CD4-positive, alpha-beta T cell treated with Interleukin-1 beta for 1 hour (primary cell): ENCODE results near the gene MYO7A.

Source experiments
- DNase-seq, 2 donors: peaks; one replicate each; pipeline ENCODE4 v3.0.0-alpha.2; 2020 to 2022

Gene MYO7A

DNA sequence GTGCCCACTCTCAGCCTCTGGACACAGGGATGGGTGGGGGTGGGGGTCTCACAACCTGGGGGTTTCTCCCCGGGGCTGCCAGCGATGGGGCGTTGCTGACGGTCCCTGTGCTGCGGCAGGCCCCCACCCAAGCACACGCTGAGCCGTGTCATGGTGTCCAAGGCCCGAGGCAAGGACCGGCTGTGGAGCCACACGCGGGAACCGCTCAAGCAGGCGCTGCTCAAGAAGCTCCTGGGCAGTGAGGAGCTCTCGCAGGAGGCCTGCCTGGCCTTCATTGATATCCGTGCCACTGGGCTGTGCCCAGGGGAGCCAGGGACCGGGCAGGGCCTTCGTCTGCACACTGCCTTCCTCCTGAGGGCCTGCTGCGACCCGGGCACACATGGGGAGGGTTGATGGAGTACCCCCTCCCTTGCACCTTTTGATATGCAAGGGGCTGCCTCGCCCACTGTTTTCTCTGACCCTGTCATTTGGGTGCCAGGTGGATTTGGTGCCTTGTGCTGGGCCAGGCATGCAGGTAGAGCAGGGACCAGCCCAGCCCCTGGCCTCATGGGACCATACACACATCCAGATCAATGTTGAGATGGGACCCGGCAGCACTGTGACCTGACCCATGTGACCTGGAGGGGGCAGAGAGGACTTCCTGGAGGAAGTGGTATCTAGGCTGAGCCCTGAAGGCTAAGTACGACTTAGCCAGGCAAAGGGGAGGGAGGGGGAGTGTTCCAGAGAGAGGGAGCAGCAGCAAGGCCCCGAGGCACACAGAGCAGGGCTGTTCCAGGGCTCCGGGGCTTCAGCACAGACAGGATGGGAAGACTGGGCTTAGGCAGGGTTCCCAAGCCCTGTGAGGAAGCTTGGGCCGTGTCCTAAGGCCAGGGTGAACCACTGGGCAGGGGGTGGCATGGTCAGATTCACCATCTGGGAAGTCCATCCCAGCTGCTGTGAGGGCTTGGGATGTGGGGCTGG is 75.2 kb downstream of the MYO7A start:
- DNase-seq: no peak

DNA sequence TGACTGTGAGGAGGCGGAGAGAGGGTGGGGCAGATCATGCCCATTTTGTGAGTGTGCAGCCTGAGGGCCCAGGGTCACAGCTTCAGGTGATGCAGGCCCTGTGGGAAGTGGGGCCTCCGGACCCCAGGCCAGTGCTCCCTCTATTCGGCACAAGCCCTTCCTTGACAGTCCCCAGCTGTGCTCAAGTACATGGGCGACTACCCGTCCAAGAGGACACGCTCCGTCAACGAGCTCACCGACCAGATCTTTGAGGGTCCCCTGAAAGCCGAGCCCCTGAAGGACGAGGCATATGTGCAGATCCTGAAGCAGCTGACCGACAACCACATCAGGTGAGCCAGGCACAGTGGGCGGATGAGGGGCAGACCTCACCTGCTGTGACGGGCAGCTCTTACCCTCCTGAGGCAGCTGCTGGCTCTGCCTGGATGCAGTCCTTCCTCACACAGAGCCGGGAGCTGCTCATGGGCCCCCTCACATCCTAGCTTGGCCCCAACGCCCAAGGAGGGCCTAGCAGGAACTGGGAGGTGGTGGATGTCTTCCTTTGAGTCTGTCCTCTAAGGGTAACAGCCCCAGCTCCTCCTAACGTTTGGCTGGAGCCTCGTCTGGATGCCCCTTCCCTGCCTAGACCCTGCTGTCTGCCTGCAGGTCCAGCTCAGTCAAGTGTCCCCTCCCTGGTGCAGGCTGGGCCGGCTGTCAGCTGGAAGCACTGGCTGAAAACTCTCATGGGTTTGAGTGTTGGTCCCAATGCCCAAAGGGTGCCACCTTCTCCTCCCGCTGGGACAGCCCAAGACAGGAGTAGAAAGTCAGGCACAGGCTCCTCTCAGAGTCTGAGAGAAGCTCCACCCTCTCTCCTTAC is 76.1 kb downstream of the MYO7A start:
- DNase-seq: no peak

DNA sequence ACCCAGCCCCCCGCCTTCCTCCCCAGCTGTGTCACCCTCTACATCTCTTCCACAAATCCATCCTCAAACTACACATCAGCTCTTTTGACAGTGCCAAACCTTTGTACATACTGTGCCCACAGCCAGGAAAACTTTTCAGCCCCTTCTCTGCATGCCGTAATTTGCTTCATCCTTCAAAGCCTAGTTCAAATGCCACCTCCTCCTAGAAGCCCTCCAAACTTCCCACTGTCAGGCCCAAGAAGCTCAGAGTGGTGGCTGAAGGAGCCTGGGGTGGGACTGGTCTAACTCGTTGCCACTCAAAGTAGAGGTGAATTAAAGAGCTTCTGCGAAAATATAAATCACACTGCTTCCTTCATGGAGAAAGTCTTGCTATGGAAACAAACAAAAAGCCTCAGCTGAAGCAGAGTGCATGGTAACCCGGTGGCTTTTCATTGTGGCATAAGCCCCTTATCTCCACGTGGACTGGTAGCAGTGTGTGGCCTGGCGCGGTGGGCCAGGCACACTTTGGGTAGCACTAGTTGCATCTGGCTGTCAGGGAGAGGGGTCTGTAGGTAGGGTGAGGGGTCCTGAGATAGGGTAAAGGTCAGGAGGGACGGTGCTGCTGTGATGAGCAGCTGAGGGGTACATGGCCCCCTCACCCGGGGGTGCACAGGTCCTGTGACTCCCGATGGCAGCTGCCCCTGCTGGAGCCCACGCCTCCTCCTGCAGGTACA is 76.9 kb downstream of the MYO7A start:
- DNase-seq: no peak

DNA sequence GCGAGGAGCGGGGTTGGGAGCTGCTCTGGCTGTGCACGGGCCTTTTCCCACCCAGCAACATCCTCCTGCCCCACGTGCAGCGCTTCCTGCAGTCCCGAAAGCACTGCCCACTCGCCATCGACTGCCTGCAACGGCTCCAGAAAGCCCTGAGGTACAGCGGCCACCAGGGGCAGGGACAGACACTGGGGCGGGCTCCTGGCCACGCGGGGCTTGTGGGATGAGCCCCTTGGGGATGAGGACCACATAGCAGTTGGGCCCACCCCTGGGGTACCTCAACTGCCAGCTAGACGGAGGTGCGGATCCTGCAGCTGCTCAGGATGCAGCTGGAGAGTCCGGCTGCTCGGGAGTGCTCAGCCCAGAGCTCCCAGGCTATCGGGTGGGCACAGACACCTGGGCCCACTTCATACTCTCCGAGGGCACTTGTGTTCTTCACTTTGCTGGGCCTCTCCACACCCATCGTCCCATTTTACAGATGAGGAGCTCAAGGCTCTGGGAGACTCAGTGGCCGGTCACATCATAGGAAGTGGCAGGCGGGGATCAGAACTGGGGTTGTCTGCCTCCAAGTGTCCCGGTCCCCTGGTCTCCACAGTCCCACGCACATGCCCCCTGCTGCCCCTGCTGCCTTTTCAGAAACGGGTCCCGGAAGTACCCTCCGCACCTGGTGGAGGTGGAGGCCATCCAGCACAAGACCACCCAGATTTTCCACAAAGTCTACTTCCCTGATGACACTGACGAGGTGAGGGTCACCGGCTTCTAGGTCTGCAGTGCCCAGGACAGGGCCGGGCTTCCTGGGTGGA is 77.6 kb downstream of the MYO7A start:
- no peak for DNase-seq

DNA sequence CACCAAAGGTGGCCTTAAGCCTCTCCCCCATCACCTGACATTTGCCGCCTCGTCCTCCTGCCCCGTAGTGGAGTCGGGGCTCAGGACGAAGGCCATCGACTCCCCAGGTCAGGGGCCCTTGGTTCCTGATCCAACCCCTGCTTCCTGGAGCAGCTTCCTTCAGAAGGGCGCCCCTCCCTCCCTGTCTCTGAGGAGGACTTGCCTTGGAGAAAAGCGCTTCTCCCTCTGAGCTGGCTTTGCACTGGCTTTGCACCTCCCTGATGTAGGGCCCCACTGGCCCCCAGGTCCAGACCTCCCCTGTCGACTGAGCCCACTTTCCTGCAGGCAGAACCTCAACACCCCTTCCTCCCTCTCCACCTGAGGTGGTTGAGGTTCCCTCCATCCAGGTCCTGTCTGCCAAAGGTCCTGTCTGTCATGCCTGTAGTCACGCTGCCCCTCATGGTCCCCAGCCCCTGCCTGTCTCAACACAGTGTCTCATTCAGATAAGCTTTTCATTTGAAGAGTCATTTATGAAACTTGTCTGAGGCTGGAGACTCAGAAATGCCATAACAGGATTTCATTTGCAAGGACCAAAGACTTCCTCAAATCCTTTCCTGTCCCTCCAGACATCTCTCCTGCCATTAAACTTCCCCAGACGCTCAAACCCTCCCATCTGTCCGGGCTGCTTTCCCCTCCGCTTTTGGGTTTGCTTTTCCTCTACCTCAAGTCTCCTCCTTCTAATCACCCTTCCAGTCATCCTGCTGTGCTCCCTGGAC is 78.4 kb downstream of the MYO7A start:
- DNase-seq: no peak

DNA sequence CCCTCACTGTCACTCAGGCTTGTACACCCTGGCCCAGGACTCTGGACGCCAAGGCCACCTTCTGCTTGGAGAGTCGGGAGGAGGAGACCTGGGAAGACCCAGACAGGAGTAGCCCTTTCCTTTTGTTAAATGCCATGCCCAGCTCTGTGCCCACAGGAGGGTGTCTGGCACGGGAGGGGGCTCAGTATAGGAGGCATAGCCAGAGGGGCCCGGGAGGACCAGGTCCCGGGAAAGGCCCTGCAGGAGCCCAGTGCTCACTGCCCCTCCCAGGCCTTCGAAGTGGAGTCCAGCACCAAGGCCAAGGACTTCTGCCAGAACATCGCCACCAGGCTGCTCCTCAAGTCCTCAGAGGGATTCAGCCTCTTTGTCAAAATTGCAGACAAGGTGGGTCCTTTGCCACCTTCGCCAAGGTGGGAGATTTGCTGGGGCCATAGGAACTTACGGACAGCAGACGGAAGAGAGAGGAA is 79.0 kb downstream of the MYO7A start:
- no peak for DNase-seq

DNA sequence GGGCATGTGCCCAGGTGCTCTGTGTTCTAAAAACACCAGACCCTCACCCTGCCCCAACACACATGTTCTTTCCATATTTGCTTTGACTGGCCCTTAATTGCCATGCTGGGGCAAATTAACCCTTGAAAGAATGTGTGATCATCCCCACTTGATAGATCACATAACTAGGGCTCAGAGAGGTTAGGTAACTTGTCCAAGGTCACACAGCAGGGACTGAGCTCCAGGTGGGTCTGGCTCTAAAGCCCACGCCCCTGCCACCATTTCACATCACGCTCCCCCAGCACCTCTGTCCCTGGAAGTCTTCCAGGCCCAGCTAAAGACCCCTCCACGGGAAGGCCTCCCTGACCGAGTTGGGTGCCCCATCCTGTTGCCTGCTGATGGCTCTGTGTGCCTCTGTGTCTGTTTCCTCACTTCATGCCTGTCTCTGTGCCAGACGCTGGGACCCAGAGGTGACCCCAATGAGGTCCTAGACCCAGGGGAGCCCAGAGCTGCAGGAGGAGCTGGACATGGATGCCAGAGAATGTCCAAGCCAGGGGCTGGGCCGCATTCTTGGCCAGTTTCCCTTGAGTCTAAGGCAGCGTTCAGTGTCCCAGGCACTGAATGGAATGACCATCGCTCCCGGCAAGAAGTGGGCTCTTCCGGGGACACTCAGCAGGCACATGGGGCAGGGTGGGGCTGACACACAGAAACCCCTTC is 79.7 kb downstream of the MYO7A start:
- DNase-seq: no peak

DNA sequence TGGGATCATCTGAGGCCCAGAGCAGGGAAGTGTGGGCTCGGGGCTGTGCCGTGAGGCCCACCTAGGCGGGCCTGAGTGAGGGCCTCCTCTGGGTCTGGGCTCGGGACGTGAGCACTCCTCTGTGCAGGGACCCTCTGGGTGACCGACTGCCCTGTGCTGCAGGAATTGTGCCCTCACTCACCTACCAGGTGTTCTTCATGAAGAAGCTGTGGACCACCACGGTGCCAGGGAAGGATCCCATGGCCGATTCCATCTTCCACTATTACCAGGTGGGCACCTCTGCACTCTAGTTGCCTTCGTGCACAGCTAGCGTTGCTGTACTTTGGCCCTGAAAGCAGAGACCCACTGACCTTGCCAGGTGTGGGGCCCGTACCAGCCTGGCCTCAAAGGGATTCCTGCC is 80.5 kb downstream of the MYO7A start:
- DNase-seq: no peak

DNA sequence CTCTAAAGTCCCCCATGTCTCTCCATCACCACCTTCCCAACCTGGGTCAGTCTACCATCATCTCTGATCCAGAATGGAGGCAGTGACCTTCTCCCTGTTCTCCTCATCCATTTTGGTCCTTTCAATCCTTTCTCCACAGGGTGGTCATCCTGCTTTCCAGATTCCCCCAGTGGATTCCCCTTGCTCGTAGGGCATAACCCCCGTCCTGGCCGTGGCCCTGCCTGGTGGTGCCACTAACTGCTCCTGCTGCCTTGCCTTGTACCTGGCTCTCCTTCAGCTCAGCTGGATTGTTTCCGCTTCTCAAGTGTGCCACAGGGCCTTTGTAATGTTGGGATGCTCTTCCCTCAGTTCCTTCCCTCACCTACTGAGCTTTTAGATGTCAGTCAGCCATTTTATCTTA is 81.6 kb downstream of the MYO7A start:
- DNase-seq: no peak

DNA sequence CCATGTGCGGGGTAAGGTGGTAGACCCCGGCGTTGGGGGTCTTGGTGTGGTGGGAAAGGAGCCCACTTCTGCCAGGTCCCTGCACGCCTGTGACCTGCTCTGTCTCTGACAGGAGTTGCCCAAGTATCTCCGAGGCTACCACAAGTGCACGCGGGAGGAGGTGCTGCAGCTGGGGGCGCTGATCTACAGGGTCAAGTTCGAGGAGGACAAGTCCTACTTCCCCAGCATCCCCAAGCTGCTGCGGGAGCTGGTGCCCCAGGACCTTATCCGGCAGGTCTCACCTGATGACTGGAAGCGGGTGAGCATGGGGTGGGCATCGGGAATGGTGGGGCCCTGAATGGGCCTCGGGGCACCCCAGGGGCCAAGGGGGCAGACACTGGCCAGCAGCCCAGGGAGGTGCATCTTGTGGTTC is 83.0 kb downstream of the MYO7A start:
- no peak for DNase-seq

DNA sequence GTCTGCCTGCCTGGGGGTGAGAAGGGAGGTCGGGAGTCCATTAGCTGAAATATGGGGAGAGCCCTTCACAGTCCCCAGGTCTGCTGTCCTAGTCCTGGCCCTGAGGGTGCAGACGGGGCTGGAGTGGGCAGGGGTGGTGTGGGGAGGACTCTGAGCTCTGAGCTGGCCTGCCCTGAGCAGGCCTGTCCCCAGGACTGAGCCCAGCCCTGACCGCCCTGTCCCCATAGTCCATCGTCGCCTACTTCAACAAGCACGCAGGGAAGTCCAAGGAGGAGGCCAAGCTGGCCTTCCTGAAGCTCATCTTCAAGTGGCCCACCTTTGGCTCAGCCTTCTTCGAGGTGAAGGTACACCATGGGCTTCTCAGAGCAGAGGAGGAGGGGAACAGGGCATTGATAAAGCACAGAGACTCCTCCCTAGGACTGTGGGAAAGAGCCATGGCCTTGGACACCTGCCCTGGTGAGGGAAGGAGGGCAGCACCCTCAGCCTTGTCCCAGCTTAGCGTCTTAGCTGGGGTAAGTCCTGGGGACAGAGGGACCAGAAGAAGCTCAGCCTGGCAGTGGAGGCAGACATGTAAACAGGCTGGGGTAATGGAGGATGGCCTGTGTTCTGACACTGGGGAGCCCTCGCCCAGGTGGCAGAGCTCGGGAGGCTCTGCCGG is 83.7 kb downstream of the MYO7A start:
- no peak for DNase-seq

DNA sequence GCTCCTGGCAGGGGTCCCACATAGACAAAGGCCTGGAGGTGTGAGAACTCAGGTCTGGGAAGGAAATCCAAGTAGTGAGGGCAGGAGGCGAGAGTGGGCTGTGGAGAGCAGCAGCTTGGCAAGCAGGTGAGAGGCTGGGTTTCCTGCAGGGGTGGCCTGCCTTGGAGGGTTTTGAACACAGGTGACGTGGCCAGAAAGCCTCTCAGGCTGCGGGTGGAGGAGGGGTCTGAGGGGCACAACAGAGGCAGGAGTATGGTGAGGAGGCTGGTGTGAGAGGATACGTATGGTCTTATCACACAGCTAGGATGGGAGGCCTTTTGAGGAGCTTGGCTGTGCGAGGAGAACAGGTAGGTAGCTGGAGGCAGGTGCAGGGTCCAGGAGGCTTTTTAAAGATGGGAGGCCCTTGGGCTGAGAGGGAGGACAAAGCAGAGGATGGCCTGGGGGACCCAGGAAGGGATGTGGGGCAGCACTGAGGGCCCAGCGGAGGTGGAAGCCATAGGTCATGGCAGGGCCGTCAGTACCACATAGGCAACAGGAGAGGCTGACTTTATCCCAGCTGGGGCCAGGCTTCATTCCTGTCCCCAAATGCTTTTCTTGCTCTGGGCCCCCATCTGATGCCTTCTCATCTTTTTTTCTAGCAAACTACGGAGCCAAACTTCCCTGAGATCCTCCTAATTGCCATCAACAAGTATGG is 84.4 kb downstream of the MYO7A start:
- DNase-seq: no peak

DNA sequence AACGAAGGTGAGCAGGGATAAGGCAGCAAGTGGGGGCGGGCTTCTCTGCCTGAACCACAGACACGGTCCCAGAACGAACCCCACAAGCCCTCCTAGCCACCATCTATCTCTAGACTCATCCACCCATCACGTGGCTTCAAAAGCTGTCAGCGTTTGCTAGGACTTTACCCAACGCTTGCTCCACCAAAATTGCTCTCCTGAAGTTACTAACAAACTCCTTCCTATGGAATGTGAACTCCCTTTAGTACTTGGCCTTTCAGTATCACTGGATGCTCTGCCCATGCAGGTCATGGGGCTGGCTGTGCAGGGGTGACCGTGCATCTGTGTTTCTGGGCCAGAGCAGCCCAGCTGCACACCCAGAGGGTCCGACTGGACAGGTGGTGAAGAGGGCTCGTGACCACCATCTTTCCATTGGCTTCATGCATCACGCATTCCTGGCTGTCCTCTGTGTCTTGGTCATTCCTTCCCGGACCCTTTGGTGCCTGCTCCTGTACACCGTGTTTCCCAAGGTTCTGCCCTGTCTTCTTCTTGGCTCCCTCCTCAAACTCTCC is 85.1 kb downstream of the MYO7A start:
- DNase-seq: no peak

DNA sequence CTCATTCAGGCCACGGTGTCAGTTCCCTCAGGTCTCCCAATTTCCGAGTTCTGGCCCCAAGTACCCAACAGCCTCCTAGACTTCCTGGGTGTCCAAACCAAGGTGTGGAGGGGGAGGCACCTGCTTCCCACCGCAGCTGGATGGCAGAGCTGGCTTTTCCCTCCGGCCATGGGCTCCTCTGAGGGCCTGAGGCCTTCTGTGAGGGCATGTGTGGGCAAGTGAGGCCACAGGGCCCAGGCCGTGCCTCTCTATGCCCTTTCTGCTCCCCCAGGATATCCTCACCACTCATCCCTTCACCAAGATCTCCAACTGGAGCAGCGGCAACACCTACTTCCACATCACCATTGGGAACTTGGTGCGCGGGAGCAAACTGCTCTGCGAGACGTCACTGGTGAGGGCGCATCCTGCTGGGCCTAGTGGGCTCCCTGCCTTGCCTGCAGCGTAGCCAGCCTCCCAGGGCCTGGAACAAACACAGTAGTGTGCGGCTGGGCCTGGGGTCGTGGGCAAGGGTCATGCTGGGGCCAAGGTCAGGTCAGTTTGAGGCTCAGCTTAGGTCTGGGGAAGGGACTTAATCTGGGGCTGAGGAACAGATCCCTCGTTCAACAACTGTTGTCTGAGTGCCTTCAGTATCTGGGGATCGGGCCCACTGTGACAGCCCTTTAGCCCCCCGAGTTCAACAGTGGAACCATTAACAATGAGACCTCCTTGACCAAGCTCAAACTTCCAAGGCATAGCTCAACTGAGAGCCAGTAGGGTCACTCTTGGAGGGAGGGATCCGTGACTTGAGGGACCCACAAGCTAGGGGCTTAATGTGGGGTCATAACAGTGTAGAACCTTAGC is 85.8 kb downstream of the MYO7A start:
- no peak for DNase-seq

DNA sequence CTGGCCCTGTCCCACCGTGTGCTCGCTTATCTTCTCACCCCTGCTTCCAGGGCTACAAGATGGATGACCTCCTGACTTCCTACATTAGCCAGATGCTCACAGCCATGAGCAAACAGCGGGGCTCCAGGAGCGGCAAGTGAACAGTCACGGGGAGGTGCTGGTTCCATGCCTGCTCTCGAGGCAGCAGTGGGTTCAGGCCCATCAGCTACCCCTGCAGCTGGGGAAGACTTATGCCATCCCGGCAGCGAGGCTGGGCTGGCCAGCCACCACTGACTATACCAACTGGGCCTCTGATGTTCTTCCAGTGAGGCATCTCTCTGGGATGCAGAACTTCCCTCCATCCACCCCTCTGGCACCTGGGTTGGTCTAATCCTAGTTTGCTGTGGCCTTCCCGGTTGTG is 86.5 kb downstream of the MYO7A start:
- no peak for DNase-seq

DNA sequence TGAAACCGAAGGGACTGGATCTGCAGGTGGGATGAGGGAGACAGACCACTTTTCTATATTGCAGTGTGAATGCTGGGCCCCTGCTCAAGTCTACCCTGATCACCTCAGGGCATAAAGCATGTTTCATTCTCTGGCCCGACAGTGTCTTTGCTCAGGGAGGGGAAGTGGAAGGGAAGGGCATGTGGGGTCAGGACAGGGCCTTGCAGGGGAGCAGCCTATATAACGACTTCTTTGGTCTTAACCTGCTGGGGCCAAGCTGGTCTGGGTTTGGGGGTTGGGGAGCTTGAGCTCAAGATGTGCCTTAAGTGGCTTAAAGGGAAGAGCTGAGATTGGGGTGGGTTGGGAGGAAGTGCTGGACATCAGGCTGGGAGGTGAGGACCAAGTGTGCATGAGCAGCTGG is 87.1 kb downstream of the MYO7A start:
- DNase-seq: no peak

DNA sequence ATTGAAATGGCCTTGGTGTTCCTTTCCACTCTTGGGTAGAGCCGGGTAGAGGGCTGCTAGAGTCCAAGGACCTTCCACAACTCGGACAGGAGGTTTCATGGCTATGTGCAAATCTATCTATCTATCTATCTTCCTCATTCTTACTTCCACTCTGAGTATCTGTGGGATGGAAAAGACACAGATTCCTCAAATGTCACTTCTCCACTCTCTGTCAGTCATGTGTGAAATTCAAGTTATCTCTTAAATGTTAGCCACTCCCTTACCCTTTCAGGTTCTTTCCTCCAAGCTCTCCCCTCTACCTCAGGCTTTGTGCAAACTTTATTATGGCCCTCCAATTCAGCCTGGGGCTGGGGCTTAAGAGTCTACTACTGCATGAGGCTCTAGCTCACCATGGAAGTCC is 89.1 kb downstream of the MYO7A start:
- no peak for DNase-seq

DNA sequence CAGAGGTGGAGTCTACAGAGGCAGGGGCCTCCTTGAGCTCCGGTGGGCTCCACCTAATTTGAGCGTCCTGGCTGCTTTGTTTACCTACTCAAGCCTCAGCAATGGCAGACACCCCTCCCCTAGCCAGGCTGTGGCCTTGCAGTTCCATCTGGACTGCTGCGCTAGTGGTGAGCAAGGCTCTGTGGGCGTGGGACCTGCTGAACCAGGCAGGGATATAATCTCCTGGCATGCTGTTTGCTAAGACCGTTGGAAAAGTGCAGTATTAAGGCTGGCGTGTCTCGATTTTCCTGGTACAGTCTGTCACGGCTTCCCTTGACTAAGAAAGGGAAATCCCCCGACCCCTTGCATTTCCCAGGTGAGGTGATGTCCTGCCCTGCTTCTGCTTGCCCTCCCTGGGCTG is 95.8 kb downstream of the MYO7A start:
- DNase-seq: no peak
